HG03565 (cell line): Measurements from ENCODE around the gene MFNG.

ENCODE experiments used
- ATAC-seq: cut with Tn5 transposase; IDR thresholded peaks from one replicate; pipeline ENCODE4 v1.9.1; 2021; ENCODE audit warnings: mild to moderate bottlenecking, moderate library complexity; ENCODE audit not compliant: unreplicated experiment

The MFNG gene

GRCh38 chr22:37497062-37497599 lies 10.9 kb upstream of the MFNG start:
- no peak for ATAC-seq

DNA sequence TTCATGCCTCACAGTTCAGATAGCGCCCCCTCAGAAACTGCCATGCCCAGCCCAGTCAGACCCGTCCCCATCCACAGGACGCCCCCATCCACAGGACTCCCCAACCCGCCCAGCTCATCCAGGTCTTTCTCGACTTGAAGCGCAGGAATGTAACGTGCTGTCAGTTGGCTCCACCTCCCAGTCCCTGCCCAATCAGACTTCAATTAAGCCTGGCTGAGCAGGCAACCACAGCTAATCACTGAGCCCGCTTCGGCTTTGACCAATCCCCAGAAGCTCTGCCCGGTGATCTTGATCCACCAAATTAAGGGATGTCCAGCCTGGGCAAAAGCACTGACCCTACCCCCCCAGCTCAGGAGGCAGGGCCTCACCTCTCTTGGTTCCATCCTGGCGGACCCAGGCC lies 10.5 kb upstream of the MFNG start:
- no peak for ATAC-seq

- ATAC-seq = no peak
These were observed 7.8 kb upstream of the MFNG start for GRCh38 chr22:37493979-37494378.

GRCh38 chr22:37492428-37493344 lies 6.5 kb upstream of the MFNG start:
- no peak for ATAC-seq

DNA sequence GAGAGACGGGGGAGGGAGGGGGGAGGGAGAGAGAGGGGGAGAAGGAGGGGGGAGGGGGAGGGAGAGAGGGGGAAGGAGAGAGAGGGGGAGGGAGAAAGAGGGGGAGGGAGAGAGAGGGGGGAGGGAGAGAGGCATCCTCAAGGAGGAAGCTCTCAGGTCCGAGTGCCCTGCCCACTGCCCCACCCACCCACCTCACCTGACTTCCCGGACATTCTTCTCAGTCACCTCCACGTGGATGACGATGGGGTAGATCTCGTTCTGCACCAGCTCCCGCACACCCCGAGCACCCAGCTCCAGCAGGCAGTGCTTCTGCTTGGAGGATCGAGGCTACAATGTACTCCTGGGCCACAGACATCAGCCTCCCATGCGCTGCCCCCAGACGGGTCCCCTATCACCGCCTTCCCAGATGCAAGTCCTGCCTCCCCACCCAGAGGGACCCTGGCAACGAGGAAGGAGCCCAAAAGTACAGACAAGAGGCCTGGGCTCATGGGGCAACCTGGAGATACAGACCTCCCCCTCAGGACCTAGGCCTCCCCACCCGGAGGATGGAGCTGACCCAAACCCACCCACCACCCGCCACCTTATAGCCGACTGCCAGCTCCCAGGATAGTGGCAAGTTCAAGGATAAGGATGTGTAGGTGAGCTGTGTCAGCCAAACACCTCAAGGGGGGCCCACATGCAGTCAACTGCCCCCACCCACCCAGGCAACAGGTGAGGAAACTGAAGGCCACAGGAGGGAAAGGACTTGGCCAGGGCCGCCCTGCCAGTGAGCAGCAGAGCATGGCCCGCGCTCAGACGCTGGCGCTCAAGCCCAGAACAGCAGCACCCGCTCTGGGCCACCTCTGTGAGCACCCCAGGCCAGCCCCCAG lies 5.6 kb upstream of the MFNG start:
- ATAC-seq = no peak

DNA sequence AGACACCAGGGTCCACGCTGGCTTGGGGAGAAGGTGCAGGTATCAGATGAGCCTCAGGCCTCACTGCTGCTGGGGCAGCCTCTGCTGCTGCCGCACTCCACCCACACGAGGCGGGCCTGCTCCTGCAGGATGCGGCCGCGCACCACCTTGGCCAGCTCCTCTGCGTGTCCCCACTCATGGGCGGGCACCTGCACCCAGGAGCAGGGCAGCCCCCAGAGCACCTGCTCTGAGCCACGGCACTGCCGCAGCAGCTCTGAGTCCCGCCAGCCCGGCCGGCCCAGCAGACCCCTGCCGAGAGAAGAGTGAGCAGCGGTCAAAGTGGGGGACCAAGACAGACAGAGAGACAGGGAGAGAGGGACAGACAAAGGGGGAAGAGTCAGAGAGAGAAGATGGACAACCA lies 4.9 kb upstream of the MFNG start:
- ATAC-seq = no peak

DNA sequence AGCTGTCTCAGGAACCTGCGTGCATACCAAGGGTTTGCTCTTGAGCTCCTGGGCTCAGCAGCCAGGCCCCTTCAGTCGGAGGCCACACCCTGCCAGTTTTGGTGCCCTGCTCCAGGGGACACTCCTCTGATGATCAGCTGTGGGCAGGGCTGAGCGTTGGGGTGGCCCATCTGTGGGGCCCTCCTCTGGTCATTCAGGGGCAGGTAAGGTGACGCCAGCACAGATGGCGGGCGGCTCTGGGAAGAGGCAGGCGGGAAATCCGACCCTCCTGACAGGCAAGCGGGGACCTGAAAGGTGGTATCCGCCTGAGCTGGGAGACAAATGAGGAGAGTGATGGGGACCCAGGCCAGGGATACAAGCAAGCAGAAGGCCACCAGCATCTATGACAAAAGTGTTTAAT lies 3.8 kb upstream of the MFNG start:
- ATAC-seq = no peak

DNA sequence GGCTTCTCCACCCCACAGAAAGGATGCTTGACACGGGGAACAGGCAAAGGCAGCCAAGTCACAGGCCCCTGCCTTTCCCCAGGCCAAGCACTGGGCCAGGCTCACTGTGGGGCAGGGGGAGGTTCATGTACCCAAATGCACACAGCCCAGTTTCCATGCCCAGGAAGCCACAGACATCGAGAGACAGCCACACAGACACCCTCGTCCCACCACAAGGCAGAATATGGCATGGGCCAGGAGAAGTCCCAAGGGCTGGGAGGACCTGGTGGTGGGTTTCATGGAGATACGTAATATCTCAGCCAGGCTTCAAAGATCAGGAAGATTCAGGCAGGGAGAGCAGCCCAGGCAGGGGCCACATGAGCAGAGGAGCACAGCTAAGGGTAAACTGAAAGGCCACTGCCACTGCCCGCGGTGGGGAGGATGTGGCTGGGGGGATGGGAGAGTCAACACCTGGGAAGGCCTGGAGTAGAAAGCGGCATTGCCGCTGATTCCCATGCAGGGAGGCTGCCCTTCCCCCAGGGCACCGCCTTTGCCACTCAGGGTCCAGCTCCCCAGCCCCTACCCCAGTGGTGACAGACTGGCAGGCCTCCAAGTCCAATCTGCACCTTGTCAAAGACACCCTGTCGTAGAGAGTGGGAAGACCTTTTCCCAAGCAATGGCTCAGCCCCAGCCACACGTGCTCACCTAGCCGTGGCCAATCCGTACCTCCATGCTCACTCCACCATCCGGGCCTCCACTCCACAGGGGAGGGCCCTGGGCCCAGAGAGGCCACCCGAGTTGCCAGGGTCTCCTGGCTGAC lies 2.4 kb upstream of the MFNG start:
- ATAC-seq = no peak

DNA sequence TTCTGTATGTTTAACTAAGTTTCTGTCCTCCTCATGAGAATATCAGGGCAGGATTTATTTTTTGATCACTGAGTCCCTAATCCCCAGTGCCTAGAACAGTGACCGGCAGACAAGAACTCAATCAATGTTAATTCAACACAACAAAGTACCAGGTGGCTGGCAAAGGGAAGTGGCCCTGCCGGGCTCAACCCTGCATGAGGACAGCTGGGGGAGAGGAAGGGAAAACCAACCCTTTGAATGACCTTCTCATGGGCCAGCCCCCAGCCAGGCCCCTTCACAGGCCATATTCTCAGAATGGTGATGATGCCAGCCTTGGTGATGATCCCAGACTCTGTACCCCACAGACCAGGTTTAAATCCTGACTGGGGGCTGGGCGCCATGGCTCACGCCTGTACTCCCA lies 1.4 kb upstream of the MFNG start:
- no peak for ATAC-seq

- no peak for ATAC-seq
These were observed 945 bp upstream of the MFNG start for GRCh38 chr22:37487129-37487528.

- ATAC-seq = no peak
These were observed 575 bp downstream of the MFNG start for GRCh38 chr22:37485395-37486223.

DNA sequence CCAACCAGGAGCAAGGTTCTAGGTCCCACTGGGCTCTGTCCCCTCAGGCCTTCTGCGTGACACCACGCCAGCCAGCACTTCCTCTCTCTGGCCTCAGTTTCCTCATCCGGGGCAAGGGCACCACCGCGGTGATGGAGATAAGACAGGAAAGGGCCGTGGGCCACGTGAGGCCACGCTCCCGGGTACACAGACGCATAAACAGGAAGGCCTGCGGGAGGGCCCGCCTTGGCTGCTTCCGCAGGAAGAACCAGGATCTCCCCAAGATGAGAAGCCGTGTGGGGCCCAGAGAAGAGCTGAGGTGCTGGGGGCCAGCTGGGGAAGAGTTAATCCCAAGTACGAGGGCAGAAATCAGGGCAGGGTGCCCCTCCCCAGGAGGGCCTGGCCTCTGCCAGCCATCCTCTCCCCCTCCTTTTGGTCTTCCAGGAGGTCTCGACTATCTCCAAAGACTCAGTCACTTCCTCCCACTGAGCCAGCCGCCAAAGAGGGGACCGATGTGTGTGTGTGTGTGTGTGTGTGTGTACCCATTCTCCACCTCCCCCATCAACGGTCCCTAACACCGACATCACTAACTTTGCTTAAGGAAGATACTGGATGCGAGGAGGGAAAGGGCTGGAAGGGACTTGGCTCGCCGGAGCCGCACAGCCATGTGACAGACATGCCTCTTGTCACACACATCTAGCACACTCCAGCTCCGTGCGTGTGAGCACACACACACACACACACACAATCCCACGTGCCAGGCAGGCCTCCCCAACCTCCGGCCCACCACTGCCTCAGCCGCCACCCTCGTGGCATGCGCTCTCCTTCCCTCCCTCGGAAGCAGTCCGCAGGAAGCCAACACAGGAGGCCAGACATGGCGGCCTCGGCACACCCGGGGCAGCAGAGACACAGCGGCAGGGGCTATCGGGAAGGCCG lies 1.4 kb downstream of the MFNG start:
- ATAC-seq = no peak

GRCh38 chr22:37483050-37483449 lies 3.1 kb downstream of the MFNG start:
- ATAC-seq = no peak

DNA sequence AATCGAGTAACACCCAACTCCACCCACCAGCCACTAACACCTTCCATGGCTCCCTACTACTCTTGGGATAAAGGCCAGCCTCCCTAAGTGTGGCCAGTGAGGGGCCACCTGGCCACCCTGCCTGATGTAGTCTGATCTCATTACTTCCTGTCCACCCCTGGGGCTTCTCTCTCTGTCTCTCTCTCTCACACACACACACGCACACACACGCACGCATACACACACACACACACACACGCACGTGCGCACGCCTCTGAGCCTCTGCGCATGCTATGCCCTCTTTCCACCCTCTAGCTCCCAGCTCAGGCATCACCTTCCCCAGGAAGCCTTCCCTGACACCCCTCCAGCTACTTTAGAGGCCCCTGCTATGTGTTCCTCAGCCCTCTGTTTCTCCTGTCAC lies 3.9 kb downstream of the MFNG start:
- no peak for ATAC-seq

DNA sequence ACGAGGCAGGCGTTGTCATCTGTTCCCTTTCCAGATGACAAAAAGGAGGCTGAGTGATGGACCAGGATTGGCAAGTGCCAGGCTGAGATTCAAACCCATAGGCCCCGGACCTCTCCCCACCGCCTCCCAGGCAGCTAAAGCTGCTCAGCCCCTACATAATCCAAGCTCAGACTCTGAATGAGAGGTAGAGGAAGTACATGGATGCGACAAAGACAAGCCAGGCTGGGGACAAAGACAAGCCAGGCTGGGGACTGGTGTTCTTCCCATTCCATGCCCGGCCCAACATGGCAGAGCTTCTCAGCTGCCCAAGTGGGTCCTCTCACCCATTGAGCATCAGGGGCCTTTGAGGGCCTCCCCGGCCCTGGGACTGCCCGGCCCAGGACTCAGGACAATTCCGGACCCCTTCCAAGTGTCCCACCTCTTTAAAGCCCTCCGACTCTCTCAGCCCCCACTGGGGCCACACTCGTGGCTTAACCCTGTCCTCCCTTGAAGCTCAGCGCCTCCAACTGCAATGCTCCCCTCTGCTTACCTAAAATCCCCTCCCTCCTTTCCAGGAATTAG lies 4.8 kb downstream of the MFNG start:
- ATAC-seq = no peak

DNA sequence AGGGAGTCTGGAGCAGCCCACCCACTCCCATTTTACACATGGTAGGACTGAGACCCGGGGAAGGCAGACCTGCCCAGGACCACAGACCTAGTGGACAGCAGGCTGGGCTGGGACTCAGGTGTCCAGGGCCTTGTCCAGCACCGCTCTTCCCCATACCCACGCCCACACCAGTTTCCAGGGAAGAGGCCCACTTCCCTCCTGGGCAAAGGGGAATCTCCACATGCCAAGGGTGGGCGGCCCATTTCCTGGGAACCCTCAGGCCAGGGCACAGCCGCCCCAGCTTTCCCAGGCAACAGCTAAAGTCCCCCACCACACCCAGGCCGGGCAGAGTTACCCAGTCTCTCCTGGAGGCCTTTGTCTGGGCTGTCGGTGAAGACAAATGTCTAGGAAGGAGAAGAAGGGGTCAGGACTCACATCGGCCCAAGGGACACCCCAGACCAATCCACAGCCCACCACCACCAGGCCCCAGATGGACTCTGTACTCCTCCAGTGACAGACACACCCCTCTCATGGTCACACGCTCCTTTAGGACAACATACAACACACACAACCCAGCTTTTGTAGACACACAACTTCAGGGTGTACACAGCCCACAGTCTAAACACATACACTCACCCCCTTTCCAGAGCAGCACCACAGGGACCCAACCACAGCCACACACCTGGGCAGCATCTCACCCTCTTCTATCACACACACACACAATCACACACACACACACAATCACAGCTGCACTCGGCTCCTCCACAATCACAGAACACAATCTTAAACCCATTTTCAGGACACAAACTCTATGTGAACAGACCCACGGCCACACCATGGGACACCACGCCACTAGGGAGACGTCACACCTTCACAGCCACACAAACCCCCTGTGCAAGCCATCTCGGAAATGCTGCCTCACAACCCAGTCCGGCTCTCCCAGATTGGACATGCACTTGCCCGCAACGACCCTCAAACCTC lies 5.5 kb downstream of the MFNG start:
- ATAC-seq = no peak

- no peak for ATAC-seq
These were observed 7.0 kb downstream of the MFNG start for GRCh38 chr22:37479196-37479595.
